IPS-11a (cell line): ENCODE data around the gene ETFB.
"Not testable (repeated sequence)": the region's sequence is repeated elsewhere in the genome, so short reads cannot be mapped to it uniquely, and the experiment has no call there.

ENCODE experiments used
- H3K4me3 ChIP-seq: one replicate; pipeline ENCODE4 v1.5.1; 2013; ENCODE audit warnings: low read depth, low read length, control low read depth

ETFB gene

DNA sequence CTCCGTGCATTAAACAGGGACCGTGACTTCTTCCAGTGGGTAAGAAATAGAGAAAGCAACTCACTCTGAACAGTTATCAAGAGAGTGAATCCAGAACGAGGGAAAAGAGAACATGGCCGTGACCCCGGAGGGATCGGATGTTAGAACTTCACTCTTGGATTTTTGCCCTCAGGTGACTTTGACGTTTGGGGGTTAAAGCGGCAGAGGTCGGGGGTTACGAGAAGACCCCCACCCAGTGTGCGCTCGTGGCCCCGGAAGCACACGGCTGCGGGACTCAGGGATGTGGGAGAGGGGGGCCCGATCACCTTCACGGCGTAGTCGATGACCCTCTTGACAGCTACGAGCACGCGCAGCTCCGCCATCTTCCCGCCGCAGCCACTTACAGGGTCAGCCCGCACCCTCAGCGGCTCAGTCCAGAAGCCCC, at the start of gene ETFB:
Gene ETFB, minus strand, starts transcription at position 424 of the 424 bp plus-strand sequence. Its CDS starts 62 bp downstream, at position 362.
- H3K4me3 ChIP-seq, result peak within 1 kb of the TSS; percentile 84

DNA sequence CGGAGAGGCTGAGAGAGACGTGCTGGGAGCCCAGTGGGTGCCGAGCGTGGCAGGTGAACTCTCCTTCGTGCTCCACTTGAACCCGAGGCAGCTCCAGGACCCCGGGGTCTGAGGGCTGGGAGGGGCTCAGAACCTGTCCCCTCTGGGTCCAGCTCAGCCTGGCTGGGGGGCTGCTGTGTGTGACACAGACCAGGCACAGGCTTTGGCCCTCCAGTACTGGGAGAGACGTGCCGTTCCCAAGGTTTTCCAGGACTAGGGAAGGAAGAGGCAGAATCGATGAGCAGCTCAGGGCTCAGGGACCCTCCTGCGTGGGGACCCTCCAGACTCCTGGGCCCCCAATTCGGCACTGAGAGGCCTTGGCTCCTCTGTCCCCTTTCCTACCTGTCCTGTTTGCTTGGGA, 49.0 kb upstream of the ETFB start:
- H3K4me3 ChIP-seq, result no peak overlapping the region

DNA sequence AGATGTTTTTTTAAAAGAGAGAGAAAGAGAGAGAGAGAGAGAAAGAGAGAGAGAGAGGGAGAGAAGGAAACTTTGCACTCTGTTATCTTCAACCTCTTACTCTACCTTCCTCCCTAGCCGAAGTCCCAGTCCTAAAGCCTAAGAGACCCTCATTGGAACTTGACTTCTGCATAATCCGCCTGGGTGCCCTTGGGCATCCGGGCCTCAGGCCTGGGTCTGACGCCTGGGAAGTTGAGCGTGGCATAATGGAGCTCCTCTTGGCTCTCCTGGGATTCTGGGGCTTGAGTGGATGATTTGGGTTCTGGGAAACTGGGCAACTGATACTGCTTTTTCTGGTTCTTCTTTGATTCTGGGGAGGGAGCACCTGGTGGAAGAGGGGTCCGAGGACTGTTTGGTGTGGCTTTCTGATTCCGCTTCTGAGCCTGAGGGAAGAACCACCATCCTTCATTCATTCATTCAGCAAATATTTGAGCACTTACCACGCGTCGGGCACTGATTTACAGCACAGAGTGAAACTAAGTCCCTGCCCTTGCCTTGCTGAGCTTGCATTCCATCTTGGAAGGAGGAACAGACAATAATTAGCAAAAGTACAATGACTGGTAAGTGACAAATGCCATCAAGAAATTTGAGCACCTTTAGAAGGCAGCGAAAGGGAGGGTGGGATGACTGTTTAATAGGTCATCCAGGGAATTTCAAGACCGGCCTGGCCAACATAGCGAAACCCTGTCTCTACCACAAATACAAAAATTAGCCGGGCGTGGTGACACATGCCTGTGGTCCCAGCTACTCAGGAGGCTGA, 45.0 kb upstream of the ETFB start:
- no peak overlapping the region for H3K4me3 ChIP-seq

DNA sequence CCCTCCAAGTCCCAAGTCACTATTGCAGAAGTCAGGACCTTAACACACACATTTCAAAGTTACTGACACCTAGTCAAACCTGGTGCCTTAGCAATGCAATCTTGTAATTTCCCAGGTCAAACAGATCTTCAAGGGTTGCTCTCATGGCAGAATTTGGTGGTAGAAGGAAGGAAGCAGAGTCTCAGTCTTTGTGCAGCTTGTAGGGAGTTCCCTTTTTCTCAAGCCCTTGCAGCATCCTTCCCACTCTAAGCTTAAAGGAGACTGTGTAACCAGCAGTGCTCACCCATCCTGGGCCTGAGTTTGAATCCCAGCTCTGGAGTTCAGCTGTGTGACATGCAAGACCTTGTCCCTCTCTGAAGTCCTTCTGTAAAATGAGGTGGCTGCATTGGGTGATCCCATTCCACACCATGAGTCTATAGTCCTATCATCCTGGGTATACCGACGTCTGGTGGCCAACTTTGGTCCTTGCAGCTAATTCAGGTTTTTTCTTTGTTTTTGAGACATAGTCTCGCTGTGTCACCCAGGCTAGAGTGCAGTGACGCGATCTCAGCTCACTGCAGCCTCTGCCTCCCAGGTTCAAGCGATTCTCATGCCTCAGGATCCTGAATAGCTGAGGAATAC, 41.4 kb upstream of the ETFB start:
- H3K4me3 ChIP-seq, result no peak overlapping the region

DNA sequence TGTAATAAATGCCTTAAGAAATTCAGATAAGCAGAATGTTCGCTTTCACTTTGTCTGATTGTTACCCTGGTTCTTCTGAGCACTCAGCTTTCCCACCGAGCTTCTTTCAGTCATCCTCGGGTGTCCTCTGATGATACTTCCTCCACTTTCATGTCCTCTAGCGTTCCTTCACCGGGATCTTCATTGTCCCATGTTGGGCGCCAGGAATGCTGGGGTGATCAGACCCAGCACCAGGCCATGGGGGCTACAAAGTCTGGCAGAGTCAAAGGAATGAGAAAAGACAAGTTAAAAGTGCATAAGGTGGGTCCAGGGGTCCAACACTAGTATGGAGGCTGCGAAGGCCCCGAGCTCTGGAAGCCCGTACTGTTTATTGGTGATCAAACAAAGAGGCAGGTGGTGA, 35.9 kb upstream of the ETFB start:
- H3K4me3 ChIP-seq, result no peak overlapping the region

DNA sequence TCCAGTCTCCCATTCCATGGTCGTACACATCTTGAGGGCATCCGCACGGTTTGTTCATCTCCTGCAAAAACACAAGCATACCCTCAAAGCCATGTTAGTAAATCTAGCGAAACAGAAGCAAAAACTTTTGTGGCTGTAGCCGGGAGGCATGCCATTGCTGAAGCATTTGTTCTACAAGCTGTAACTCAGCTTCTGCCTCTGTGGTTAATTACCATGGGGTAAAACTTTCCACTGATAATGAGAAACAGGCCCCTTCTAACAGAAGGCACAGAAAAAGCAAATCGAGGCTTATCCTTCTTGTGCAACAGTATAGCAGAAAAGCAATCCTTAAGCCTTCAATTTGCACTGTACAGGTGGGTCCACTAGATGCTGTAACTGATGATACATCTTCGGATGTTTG, 33.7 kb upstream of the ETFB start:
- H3K4me3 ChIP-seq, result not testable (repeated sequence)

DNA sequence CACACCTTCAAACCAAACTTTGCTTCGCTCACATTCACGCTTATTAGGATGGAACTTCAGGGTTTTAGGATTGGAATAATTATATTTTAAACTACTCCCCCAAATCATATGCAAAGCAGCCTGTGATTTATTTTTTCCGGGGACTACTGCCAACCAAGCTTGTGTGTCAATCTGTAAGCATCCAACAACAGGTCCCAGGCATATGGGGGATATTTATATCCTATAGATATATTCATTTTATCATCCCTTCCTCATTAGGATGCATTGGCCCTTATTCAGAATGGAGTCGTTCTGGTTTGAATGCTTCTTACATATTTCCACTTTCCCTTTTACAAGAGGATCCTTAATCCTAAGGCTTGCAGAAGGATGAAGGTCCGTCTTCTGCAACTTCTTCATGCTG, 33.0 kb upstream of the ETFB start:
- no peak overlapping the region for H3K4me3 ChIP-seq

DNA sequence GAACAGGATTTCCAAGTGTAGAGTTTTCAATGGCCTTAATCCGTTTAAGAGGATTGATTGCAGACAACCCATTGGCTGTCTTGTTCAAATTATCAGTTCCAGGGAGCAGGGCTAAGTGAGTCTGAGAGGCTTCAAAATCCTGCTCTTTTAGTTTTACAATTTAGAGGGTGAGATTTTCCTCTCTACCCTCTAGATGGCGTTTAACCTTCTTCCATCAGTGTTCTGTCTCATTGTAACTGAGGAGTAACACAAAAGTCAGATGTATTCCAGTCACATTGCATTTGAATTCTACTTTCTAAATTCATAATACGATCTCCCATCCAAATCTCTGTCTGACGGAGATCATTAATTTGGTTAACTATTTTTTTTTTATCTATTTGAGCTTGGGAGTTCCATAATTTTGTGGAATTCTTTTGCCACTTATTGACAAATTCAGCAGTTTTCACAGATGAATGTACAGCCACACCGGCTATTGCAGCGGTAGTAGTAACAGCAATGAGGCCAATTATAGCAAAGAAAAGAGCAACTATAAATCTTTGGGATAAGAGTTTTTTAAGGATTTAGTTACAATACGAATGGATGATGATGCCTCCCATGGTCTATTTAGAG, 32.0 kb upstream of the ETFB start:
- no peak overlapping the region for H3K4me3 ChIP-seq

DNA sequence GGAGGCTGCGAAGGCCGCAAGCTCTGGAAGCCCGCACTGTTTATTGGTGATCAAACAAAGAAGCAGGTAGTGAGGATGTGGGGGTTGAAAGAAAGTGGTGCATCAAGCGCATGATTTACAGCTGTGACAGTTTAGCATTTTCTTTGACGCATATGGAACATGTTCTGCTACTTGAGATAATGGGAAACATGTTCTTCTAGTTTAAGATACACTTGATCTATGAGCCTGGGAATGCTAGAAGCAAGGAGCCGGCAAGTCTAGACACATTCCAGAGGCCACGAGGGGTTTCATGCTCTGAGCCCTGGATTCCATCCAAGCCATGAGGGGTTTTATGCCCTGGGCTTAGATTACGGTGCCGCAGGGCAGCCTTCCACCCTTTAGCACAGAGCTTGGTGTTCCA, 31.3 kb upstream of the ETFB start:
- not testable (repeated sequence) for H3K4me3 ChIP-seq

DNA sequence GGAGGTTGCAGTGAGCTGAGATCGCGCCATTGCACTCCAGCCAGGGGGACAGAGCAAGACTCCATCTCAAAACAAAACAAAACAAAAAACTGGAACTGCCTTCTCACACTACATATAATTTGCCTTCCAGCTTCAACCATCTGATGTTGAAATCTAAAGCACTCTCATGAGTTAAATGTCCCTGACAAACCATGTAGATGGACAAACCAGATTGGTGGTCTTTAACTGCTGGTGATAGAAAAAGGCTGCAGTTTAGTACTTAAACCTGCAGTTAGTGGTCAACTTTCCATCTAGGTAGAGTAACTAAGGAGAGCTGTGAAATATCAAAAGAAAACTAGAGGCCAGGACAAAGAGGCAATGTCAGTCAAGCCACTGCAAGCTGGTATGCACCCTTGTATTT, 30.0 kb upstream of the ETFB start:
- no peak overlapping the region for H3K4me3 ChIP-seq

DNA sequence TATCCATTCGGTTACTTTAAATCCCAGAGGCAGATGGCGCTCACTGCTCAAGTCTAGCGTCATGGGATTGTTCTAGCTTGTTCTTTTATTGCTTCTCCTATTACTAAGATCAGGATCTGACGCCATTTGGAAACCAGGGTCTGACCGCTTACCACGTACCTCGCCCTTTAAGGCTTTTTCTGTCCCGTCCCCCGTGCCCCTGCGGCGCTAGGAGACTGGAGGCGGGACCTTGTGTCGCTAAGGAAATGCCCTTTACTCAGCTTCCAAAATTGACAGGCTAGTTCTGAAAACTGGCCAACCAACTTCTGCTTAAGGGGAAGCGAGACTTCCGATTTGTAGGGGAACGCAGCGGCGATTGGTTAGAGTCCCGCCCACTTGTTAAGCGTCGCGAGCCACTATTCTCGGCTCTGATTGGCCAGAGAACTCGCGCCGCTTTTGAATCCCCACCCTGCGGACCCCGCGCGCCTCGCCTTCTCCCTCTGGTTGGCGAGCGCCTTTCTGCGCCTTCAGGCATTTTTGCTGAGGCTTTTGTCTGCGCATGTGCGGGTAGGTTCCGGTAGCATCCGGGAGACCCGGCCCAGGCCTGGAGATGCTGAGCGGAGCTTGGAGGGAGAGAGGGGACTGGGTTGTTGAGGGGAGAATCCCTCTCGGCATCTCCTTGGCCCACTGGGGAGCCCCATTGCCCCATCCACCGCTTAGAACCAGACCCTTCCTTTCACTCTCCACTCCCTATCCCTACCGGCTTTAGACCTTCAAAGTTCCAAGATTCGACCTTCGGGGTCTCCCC, 28.1 kb upstream of the ETFB start:
- peak overlapping the region; percentile 83 for H3K4me3 ChIP-seq

DNA sequence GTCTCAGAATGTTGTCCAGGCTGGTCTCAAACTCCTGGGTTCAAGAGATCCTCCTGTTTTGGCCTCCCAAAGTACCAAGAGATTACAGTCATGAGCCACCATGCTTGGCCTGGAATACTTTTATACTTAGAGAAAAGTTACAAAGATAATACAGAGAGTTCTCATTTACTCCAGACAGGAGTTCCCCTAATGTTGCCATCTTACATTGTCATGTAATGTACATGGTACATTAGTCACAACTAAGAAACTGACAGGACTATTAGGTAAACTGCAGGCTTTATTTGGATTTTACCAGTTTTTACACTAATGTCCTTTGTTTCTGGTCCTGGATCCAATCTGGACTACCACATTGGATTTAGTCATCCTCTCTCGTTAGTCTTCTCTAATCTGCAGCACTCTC, 26.5 kb upstream of the ETFB start:
- H3K4me3 ChIP-seq, result no peak overlapping the region

DNA sequence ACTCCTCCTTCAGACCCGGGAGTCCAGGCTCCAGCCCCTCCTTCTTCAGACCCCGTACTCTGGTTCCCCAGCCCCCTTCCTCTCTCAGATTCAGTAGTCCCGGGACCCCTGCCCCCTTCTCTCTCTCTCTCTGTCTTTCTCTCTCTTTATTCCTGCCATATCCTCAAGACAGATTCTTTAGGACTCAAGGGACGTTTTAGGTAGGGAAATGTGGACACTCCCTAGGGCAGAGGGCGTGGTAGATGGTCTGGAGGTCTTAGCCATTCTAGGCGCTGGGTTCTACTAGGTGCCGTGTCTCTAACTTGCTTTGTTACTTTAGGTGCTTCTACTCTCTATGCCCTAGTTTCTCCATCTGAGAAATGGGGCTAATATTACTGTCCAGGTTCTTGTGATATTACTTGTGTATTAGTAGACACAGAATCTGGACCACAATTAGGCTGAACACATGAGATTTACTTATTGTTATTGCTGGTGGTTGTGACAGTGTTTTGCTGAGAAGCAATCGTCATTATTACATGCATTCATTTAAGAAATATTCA, 25.0 kb upstream of the ETFB start:
- no peak overlapping the region for H3K4me3 ChIP-seq

DNA sequence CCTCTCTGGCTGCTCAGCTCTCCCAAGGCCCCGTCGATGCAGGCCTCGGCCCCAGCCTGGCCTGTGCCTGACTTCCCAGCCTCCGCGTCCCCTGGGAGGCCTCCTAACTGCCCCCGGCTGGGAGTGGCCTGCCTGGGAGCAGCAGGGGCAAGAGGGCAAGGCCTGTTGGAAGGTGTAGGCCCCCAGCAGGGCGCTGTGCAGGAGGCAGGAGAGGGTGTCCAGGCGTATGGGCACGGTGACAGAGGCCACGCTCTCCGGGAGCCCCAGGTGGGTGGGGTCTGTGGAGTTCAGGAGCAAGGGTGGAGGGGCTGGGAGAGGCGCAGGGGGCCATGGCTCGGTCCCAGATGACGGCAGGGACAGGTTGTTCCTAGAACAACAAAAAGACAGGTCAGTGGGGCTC, 23.0 kb upstream of the ETFB start:
- H3K4me3 ChIP-seq, result no peak overlapping the region

DNA sequence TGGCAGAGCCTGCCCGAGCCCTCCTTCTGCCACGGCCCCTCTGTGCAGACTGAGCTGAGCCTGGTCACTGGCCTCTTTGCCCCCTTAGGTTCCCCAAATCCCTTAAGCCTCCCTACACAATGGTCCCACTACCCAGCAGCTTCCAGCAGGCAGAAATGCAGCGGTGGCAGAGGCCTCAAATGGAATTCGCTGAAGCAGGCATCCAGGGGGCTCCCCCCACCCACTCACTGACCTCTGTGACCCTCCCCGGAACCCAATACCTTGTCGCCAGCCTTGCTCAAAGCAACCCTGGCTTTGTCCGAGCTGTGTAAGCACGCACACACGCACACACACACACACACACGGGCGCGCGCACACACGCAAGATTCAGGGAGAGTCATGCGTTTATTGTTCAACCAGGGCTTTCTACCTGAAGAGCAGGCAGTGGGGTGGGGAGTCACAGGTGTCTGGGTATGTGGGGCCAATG, 21.8 kb upstream of the ETFB start, which contains the start of gene LIM2:
Gene LIM2, minus strand, starts transcription at position 51 of the 466 bp plus-strand sequence. CDS start 531 bp downstream, outside the sequence.
- H3K4me3 ChIP-seq, result no peak within 1 kb of the TSS

DNA sequence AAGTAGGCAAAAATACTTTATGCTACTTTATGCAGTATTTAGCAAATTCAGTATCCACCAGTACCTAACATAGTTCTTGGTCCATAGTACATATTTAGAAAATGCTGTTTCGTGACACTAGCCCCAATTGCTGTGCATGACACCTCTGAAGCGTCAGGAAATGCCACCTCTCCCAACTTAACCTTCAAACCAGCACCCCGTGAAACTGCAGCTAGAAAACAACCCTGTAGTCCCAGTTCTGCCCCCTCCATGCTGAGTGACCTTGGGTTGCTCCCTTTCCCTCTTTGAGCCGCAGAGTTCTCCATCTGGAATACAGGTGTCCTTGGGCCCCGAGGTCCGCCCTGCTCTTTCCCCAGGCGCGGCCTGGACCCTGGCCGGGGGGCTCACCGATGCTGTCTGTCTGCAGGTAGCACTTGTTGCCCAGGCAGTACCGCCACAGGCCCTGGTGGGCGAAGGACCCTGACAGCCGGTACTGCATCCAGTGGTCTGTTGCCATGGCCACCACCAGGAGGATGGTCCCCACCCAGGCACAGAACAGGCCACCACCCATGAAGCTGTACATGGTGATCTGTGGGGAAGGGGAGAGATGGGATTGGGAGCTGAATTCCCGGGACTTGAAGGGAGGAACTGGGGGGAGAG, 20.8 kb upstream of the ETFB start:
- no peak overlapping the region for H3K4me3 ChIP-seq

DNA sequence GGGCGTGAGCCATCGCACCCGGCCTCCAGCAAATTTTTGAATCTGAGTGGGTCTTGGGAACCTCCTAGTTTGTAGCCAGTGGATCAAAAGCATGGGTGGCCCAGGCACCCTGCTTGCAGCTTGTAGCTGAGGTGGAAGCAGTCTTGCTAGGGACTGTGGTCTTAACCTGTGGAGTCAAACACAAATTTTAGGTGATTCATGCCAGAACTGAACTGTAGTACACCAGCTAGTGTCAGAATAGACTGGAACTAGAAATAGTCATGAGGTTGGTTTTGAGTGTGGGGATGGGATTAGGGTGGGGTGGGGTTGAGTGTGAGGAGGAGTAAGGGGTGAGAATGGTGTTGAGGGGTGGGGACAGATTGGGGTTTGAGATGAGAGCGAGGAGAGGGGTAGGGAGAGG, 15.8 kb upstream of the ETFB start:
- no peak overlapping the region for H3K4me3 ChIP-seq

DNA sequence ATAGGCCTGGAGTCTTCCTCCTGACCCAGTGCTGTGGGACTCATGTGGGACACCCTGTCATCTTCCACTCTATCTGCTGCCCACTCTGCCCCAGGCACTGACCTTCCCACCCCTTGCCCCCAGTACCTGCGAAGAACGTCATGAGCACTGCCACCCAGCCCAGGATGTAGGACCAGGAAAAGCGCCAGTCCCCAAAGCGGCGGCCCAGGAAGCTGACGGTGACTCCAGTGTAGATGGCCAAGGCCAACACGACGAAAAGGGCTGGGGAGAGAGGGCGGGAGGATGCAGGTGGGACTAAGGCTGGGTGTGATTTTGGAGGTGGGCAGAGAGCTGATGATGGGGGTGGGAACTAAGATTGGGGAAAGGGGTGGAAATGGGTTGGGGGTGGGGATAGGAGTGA, 14.2 kb upstream of the ETFB start:
- H3K4me3 ChIP-seq, result no peak overlapping the region

DNA sequence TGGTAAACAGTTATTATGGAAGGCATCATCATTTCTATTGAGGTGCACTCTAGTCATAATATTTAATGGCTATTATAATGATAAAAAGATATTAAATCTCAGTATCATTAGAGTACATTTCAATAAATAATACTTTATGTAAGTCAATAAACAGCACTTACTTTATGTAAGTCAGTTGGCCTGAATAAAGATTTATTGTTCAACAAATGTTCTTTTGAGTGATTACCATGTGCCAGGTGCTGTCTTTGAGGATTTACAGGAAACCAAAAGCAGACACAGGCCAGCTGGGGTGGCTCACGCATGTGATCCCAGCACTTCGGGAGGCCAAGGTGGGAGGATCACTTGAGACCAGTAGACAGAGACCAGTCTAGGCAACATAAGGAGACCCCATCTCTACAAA, 11.2 kb upstream of the ETFB start:
- no peak overlapping the region for H3K4me3 ChIP-seq

DNA sequence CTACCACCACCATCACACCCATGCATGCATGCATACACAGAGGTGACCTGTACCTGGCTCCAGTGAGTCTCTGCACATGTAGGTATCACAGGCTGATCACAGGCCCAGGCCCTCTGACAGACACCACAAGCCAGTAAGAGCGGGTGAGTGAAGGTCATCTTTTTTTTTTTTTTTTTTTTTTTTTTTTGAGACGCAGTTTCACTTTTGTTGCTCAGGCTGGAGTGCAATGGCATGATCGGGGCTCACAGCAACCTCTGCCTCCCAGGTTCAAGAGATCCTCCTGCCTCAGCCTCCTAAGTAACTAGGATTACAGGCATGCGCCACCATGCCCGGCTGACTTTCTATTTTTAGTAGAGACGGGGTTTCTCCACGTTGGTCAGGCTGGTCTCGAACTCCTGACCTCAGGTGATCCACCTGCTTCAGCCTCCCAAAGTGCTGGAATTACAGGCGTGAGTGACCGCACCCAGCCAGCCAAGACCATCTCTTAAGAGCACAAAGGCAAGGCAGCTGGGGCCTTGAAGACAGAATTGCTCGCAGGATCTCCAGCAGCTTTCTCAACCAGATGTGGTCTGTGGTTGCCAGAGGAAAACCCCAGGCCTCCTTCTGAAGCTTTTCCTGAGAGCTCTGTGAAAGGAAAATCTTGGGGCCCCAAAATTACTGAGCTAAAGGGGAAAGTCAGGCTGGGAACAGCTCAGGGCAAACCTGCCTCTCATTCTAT, 9.5 kb upstream of the ETFB start:
- H3K4me3 ChIP-seq, result no peak overlapping the region
